NCI-H1694 treated with DMSO at 0.1 percent for 48 hours (cell line): Measurements from ENCODE around the gene MICA.
A peak's percentile ranks its signal among the peaks of the same experiment; 100 is the strongest.
"Not testable (repeated sequence)": the region's sequence is repeated elsewhere in the genome, so short reads cannot be mapped to it uniquely, and the experiment has no call there.

Source experiments
- DNase-seq: peaks from one replicate; lab custom pipeline; 2025; lab: John Stamatoyannopoulos, UW

The MICA gene

GRCh38 chr6:31383149-31383548 lies 20.2 kb upstream of the MICA start:
- no peak for DNase-seq

- no peak for DNase-seq
Measured at GRCh38 chr6:31385041-31385440, 18.4 kb upstream of the MICA start.

- DNase-seq: no peak
Measured at GRCh38 chr6:31386099-31386498, 17.3 kb upstream of the MICA start.

DNA sequence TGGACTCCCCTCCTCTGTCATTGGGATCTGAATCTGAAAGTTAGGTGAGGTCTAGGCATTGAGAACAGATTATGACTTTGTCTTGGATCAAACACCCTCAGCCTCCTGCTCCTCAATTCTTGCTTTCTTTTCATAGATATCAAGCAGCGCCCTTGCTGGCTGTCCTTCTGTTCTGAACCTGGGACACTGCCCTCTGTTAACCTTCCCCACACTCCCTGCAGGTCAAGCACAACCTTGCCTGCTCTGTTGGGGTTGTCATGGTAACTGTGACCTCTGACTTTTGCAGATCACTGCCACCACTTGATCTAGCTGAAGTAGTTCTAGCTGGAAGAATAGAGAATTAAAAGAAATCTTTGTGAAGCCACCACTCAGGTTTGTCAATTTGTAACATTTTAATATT lies 16.4 kb upstream of the MICA start:
- DNase-seq: no peak

GRCh38 chr6:31388916-31389801 lies 14.2 kb upstream of the MICA start:
- not testable (repeated sequence) for DNase-seq

GRCh38 chr6:31389802-31390132 lies 13.6 kb upstream of the MICA start:
- not testable (repeated sequence) for DNase-seq

DNA sequence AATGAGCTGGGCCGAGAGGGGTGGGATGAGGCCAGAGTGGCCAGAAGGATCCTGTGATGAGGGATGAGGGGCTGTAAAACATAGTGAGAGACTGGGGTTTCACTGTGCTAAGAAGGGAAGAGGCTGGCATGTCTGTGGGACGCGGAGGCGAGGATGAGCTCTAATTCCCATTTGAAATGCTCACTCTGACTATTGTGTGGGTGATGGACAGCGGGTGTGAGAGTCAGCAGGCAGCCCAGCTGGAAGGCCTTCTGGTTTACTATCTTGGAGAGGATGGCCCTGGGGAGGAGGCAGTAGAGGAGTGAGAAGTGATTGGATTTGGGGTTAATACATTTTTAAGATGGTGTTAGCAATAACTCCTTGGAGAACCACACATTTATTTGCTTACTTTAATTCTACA lies 9.5 kb upstream of the MICA start:
- no peak for DNase-seq

GRCh38 chr6:31394381-31394780 lies 9.0 kb upstream of the MICA start:
- DNase-seq: no peak

DNA sequence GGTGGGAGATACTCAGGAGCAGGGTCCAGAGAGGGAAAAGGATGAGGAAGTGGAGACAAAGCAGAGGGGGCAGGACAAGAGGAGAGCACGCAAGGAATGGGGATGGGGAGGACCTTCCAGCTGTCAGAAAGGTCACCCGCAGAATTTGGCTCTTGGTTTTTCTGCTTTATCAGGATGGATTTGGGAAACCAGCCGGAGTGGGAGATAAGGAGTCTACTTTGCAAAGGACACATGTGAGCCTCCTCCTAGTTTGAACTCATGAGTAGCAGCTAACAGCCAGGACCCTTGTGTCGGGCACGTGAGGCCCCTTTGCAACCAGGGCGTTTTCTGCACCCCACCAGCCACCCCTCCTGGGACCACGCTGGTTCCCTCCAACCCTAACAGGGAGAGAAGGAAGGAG lies 7.6 kb upstream of the MICA start:
- DNase-seq: no peak

DNA sequence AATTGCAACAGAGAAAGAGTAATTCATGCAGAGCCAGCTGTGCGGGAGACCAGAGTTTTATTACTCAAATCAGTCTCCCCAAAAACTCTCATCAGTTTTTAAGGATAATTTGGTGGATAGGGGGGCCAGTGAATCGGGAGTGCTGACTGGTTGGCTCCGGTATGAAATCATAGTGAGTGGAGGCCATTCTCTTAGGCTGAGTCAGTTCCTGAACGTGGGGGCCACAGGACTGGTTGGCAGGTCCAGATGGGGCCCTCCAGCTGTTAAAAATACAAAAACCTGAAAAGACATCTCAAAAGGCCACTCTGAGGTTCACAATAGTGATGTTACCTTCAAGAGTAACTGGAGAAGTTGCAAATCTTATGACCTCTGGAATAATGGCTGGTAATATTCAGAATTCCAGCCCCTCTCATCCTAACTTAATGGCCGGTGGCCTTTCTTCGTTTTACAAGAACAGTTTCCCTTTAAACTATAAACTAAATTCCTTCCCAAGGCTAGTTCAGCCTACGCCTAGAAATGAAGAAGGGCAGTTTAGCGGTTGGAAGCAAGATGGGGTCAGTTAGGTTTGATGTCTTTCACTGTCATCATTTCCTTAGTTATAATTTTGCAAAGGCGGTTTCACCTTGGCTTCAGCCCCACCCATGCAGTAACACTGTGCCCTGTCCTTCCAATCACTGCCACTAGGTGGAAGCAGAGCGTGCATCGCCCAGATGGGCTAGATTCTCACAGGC lies 6.8 kb upstream of the MICA start:
- peak; percentile 32 for DNase-seq

GRCh38 chr6:31397153-31397499 lies 6.3 kb upstream of the MICA start:
- DNase-seq: not testable (repeated sequence)

DNA sequence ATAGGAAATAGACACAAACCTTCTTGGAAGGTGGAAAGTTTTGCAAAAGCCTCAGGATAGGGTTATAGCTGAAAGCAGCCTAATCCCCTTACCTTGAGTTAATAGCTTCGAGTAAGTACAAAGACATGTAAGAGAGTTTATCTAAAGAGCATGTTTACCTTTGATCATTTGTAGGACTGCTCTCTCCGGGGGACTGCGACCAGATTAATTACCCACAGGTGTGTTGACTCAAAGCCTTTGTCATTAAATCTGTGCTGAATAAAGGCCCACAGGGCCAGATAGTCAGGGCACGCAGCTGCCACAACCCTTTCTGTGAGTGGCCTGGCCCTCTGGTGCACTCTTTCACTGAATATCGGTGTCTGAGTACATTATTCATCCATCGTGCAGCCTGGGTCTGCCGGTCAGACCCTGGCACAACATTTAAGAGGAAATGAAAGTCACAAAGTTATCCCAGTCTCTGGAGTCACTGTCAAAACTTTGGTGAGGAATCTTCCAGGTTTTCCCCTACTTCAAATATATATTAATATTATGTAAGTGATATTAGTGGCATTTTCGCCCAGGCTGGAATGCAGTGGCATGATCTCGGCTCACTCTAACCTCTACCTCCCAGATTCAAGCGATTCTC lies 5.4 kb upstream of the MICA start:
- DNase-seq: no peak

- DNase-seq: no peak
Measured at GRCh38 chr6:31399589-31400466, 3.6 kb upstream of the MICA start.

GRCh38 chr6:31400467-31401289 lies 2.7 kb upstream of the MICA start:
- DNase-seq: no peak

DNA sequence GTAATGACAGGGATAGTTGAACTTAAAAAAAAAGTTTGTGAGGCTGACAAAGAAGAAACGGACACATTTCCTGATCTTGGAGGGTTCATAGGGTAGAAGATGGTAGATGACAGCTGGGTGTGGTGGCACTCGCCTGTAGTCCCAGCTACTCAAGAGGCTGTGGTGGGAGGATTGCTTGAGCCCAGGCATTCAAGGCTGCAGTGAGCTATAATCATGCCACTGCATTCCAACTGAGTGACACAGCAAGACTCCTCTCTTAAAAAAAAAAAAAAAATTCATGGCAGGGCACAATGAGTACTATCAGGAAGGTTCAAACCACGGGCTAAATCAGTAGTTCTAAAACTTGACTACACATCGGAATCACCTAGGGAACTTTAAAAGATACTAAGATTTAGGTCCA lies 2.0 kb upstream of the MICA start:
- no peak for DNase-seq

DNA sequence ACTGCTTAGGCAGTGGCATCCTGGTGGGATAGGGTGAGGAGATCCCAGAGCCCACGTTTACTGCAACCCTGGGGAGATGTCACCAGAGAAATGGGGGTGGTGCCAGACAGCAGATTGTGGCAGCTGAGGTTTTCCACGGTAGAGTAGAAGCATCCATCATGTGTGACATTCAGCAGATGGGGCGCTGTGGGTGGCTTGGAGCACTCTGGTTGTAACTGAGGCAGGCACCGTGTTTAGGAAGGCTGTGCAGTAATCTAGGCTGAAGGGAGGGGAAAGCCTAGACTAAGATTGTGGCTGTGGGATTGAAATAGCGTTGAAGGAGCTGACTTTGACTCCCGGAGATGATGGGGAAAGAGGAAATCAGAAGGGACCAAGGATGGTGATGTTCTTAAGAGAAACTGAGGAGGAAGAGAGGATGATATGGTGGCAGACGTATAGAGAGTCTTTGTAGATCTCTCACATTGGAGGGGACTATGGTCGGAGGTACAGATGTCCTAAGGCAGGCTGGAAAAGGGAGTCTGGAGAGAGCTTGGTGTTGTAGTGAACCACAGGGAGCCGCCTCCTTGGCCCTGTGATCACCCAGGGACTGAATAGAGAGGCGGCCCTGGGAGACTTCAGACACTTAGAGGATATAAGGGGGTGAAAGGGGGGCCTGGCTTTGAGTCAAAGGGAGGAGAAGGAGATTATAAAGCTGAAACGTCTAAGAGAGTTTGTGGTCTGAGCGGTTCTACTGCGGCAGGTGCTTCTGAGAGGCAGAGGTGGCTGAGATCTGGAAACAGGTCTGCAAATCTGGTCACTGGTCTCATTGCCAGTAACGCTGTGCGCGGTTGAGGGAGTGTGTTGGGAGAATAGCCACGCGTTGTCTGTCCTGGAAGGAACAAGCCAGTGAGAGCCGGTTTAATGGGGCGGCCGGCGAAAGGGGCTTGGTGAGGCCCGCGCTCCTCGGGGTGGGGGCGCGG lies 792 bp upstream of the MICA start:
- no peak for DNase-seq

DNA sequence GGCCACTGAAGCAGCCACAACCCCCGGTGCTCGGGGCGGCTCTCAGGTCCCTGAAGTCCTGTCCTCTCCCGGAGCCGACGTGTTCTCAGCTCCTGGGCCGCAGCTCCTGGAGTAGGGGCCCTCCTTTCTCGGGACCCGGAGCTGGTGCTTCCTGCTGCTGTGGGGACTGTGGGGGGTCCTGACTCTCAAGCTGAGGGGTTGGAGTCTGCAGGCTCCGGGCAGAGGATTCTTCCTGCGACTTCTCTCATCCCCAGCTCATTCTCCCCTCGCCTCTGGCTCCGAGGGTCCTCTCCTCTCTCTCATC lies 618 bp downstream of the MICA start:
- DNase-seq: not testable (repeated sequence)

DNA sequence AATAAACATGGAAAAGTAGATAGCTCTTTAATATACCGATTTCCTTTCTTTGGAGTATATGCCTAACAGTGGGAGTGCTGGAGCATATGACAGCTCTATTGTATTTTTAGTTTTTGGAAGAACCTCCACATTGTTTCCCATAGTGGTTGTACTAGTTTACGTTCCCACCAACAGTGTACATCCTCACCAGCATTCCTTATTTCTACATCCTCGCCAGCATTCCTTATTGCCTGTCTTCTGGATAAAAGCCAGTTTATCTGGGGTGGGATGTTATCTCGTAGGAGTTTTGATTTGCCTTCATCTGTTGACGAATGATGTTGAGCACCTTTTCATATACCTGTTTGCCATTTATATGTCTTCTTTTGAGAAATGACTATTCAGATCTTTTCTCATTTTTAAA lies 2.6 kb downstream of the MICA start:
- DNase-seq: no peak

GRCh38 chr6:31407699-31408098 lies 4.3 kb downstream of the MICA start:
- no peak for DNase-seq

DNA sequence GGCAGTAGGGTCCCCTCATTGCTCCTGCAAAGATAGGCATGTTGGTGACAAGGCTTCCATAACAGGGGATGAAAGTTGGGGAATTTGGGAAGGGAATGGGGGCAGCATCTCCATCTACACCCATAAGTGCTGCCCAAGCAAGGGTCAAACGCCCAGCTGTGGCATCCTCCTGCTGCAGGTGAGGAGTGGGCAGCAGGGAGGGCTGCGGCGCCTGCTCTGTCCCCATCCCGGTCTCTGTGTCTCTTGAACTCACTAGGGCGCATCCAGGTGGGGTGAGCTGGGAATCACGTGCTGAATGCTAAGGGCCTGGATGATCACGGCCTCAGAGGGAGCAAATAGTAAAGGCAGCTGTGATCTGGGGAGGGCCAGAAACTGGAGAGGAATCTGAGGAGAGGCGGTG lies 9.1 kb downstream of the MICA start:
- DNase-seq: no peak
